ENCODE results near the gene PHLPP1. TPM values are rescaled to one million over a fixed set of nuclear protein-coding genes. Genes with fewer than 3 reads are reported as not detected.

The PHLPP1 gene
- total and polyA plus RNA-seq, 2 experiments from 2014 or later = 15.7 to 73.6 TPM

DNA sequence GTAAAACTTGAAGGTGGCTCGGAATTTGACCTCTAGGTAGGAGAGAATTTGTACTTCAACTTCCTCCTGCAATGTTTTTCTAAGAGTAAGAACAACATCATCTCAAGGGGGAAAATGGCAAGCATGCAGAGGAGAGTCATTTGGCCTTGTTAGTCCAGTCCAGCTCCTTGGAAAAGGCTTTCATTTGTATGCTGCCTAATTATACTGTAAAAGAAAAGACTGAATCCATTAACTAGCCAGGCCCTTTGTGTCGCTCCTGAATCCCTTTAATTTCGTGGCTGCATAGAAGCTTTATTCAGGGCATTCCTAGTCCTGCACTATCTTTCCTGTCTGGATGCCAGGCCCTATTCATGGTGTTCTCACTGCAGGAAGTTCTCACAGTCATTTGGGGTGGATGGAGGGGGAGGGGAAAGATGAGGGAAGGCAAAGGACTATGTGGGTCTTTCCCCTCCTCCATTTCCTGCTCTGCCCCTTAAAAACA lies 36.0 kb downstream of the PHLPP1 start (continued):
- TF ChIP-seq JUNB (IDR thresholded peaks at IDR 0.05; ENCODE audit: unreplicated experiment) (no peak), STAT1 (IDR thresholded peaks at IDR 0.05; ENCODE audit: unreplicated experiment) (no peak)
- TF ChIP-seq, protein P1, sequence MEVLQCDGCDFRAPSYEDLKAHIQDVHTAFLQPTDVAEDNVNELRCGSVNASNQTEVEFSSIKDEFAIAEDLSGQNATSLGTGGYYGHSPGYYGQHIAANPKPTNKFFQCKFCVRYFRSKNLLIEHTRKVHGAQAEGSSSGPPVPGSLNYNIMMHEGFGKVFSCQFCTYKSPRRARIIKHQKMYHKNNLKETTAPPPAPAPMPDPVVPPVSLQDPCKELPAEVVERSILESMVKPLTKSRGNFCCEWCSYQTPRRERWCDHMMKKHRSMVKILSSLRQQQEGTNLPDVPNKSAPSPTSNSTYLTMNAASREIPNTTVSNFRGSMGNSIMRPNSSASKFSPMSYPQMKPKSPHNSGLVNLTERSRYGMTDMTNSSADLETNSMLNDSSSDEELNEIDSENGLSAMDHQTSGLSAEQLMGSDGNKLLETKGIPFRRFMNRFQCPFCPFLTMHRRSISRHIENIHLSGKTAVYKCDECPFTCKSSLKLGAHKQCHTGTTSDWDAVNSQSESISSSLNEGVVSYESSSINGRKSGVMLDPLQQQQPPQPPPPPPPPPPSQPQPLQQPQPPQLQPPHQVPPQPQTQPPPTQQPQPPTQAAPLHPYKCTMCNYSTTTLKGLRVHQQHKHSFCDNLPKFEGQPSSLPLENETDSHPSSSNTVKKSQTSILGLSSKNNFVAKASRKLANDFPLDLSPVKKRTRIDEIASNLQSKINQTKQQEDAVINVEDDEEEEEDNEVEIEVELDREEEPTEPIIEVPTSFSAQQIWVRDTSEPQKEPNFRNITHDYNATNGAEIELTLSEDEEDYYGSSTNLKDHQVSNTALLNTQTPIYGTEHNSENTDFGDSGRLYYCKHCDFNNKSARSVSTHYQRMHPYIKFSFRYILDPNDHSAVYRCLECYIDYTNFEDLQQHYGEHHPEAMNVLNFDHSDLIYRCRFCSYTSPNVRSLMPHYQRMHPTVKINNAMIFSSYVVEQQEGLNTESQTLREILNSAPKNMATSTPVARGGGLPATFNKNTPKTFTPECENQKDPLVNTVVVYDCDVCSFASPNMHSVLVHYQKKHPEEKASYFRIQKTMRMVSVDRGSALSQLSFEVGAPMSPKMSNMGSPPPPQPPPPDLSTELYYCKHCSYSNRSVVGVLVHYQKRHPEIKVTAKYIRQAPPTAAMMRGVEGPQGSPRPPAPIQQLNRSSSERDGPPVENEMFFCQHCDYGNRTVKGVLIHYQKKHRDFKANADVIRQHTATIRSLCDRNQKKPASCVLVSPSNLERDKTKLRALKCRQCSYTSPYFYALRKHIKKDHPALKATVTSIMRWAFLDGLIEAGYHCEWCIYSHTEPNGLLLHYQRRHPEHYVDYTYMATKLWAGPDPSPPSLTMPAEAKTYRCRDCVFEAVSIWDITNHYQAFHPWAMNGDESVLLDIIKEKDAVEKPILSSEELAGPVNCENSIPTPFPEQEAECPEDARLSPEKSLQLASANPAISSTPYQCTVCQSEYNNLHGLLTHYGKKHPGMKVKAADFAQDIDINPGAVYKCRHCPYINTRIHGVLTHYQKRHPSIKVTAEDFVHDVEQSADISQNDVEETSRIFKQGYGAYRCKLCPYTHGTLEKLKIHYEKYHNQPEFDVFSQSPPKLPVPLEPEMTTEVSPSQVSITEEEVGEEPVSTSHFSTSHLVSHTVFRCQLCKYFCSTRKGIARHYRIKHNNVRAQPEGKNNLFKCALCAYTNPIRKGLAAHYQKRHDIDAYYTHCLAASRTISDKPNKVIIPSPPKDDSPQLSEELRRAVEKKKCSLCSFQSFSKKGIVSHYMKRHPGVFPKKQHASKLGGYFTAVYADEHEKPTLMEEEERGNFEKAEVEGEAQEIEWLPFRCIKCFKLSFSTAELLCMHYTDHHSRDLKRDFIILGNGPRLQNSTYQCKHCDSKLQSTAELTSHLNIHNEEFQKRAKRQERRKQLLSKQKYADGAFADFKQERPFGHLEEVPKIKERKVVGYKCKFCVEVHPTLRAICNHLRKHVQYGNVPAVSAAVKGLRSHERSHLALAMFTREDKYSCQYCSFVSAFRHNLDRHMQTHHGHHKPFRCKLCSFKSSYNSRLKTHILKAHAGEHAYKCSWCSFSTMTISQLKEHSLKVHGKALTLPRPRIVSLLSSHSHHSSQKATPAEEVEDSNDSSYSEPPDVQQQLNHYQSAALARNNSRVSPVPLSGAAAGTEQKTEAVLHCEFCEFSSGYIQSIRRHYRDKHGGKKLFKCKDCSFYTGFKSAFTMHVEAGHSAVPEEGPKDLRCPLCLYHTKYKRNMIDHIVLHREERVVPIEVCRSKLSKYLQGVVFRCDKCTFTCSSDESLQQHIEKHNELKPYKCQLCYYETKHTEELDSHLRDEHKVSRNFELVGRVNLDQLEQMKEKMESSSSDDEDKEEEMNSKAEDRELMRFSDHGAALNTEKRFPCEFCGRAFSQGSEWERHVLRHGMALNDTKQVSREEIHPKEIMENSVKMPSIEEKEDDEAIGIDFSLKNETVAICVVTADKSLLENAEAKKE (CRISPR knock-in tag; IDR thresholded peaks at IDR 0.05) = peak; percentile 76; the same call in 1 of the 2 replicates
- TF ChIP-seq, protein P2, sequence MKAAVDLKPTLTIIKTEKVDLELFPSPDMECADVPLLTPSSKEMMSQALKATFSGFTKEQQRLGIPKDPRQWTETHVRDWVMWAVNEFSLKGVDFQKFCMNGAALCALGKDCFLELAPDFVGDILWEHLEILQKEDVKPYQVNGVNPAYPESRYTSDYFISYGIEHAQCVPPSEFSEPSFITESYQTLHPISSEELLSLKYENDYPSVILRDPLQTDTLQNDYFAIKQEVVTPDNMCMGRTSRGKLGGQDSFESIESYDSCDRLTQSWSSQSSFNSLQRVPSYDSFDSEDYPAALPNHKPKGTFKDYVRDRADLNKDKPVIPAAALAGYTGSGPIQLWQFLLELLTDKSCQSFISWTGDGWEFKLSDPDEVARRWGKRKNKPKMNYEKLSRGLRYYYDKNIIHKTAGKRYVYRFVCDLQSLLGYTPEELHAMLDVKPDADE (IDR thresholded peaks at IDR 0.05) = peak; percentile 85

DNA sequence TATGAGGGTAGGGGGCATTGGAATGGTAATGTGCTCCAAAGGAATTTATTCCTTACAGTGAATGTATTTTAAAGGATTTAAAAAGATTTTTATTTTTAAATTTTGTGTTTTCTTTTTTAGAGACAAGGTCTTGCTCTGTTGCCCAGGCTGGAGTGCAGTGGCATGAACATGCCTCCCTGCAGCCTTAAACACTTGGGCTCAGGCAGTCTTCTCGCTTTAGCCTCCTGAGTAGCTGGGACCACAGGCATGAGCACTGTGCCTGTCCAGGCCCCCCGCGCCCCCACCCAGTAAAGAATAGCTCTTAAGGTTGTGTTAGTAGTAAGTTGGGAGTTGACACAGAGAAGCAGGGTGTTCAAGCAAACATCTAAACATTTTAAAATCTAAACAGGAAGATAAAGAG lies 36.6 kb downstream of the PHLPP1 start:
- no peak for DNase-seq (ENCODE audit: low spot score)
- Histone ChIP-seq H3K79me2 (replicated peaks; ENCODE audit: insufficient read depth) (peaks cover 94% of the 10 kb centered on the region), H3K27me3 (ENCODE audit: insufficient read depth) (no peaks in the 10 kb centered on the region), H3K36me3 (ENCODE audit: insufficient read depth) (no peaks in the 10 kb centered on the region), H3K4me3 (peak overlapping the region; percentile 17), H3K4me1 (ENCODE audit: insufficient read depth) (peaks cover 70% of the 10 kb centered on the region), H3K9me2 (ENCODE audit: insufficient read depth) (peaks cover 2% of the 10 kb centered on the region; the same call in 1 of the 2 replicates), H3K27ac (ENCODE audit: low read depth) (peak overlapping the region; percentile 96), H3K4me2 (peak overlapping the region; percentile 44), H2AFZ (no peak overlapping the region), H4K20me1 (replicated peaks; ENCODE audit: insufficient read depth) (no peaks in the 10 kb centered on the region), H3F3A (replicated peaks; ENCODE audit: low read depth) (no peaks in the 10 kb centered on the region; the same call in 1 of the 2 replicates)
- H3K4me1 Mint-ChIP-seq = peaks cover 86% of the 10 kb centered on the region
- ATAC-seq = peak; percentile 53
- H3K4me3 Mint-ChIP-seq = peak overlapping the region; percentile 33
- peaks cover 2% of the 10 kb centered on the region; the same call in 1 of the 3 replicates for H3K9me3 Mint-ChIP-seq
- peaks cover 15% of the 10 kb centered on the region for H3K27me3 Mint-ChIP-seq (ENCODE audit: insufficient read depth, low read depth, poor library complexity)
- H3K27ac Mint-ChIP-seq = peak overlapping the region; percentile 95
- peaks cover 31% of the 10 kb centered on the region for H3K36me3 Mint-ChIP-seq (ENCODE audit: low read depth)
- no peak for TF ChIP-seq EZH2 (IDR thresholded peaks at IDR 0.05; ENCODE audit: low read depth, unreplicated experiment)
- TF ChIP-seq, protein P2 (IDR thresholded peaks at IDR 0.05) = no peak
- TF ChIP-seq NANOG (IDR thresholded peaks at IDR 0.05; ENCODE audit: borderline replicate concordance) = no peak
- TF ChIP-seq EZH2phosphoT487 (IDR thresholded peaks at IDR 0.05; ENCODE audit: unreplicated experiment) = no peak
- TF ChIP-seq ZNF331 (CRISPR knock-in tag; IDR thresholded peaks at IDR 0.05; ENCODE audit: low read depth) = no peak
- no peak for TF ChIP-seq REST (IDR thresholded peaks at IDR 0.05; ENCODE audit: unreplicated experiment)
- TF ChIP-seq CREB1 (CRISPR knock-in tag; IDR thresholded peaks at IDR 0.05; ENCODE audit: low read depth) = no peak
- TF ChIP-seq POLR2AphosphoS5 (IDR thresholded peaks at IDR 0.05; ENCODE audit: low read depth) = no peak
- TF ChIP-seq STAT1 (IDR thresholded peaks at IDR 0.05; ENCODE audit: unreplicated experiment) = no peak
- no peak for TF ChIP-seq ZNF114 (CRISPR knock-in tag; IDR thresholded peaks at IDR 0.05)
